GM19099 (cell line): ENCODE results near the gene TMEM192.

Experiments used
- POLR2A ChIP-seq: IDR thresholded peaks from 3 replicates; pipeline ENCODE4 v1.6.1; 2011; ENCODE audit warnings: low read depth; ENCODE audit not compliant: insufficient read length; ENCODE audit errors: extremely low read depth

Gene TMEM192

DNA sequence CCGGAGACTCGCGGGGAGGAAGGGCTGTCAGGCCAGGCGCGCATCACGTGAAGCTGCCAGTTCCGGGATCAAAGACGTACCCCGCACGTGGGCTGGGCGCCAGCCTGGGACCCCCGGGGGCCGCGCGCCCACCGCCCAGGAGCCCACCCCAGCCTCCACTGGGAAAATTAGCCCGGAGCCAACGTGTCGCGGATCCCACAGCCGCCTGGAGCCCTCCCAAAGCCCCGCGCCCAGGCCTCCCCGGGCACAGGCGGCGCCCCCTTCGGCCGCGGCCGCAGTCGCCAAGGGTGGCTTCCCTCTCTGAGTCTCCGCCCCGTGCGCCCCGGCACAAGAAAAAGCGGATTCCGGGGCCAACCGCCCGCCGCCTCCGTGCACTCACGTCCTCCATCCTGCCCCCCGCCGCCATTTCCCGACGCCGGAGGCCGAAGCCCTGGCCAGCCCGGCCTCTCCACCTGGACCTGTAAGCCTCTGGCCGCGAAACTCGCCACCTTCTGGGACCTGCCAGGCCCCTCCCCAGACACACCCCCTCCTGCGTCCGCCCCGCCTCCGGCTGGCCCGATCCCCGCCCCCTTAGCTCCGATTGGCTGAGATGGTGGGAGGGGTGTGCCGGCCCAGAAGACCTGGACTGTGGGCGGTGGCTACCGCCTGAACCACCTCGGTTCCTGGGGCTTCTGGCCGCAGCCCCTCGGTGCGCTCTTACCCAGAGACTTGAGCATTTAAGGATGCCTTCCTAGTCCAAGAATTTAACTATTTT, at the start of gene TMEM192:
TMEM192 (minus strand) TSS at position 493 of the 754 bp plus-strand sequence; CDS start at position 406, 87 bp downstream.
- TF ChIP-seq POLR2A = peak; percentile 74

DNA sequence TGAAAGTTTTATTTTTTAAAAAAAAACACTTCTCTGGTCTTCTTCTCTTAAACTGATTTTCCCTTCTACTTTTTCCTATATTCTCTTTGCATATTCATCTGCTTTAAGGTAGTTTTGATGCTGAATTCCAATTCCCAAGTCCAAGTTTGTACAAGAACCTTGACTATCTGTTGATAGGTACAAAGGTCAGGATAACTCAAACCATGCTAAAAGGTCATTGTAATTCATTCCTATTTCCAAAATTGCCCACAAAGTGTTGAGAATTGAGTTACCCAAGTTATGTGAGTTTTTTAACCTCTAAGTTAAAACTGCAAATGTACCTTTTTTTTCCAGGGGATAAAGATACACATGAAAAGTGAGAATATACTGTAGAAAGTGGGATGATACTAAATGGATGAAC, 46.1 kb upstream of the TMEM192 start:
- no peak for TF ChIP-seq POLR2A

DNA sequence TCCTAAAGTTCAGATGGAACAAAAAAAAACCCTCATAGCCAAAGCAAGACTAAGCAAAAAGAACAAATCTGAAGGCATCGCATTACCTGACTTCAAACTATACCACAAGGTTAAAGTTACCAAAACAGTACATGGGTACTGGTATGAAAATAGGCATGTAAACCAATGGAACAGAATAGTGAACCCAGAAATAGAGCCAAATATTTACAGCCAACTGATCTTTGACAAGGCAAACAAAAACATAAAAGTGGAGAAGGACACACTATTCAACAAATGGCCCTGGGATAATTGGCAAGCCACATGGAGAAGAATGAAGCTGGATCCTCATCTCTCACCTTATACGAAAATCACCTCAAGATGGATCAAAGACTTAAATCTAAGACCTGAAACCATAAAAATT, 44.2 kb upstream of the TMEM192 start:
- no peak for TF ChIP-seq POLR2A

DNA sequence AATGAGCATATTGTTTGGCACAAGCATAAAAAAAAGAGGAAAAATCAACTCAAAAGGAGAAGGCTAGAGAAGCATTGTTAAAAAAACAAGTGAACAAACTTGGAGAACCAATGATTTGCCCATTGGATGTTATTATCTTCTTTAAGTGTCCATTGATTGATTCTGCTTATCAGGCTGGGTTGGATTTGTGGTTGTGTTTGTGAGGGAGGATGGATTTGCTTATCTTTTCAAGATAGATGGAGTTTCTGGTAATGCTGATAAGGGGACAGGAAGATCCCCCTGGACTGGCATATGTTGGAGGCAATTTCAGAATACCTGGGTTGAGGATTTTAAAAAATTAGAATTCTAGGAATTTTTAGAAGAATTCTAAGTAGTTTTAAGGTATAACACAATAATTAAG, 41.8 kb upstream of the TMEM192 start:
- TF ChIP-seq POLR2A = no peak

DNA sequence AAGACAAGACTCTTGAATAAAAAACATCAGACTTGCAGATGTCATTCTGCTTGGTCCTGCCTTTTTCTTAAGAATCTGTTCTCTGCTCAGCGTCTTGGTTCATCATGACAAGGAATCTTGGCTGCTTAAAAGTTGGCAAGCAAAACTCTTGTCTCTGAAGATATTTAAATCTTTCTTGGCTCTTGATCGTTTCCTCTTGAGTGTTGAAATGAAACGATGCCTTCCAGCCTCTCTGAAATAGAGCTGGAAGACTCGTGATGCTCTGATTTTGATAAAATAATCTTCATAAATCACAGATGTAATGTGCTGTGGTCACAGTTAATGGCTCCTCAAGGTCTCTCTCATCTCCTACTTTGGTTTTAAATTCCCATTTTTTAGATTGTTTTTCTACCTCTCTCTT, 39.9 kb upstream of the TMEM192 start:
- TF ChIP-seq POLR2A = no peak

DNA sequence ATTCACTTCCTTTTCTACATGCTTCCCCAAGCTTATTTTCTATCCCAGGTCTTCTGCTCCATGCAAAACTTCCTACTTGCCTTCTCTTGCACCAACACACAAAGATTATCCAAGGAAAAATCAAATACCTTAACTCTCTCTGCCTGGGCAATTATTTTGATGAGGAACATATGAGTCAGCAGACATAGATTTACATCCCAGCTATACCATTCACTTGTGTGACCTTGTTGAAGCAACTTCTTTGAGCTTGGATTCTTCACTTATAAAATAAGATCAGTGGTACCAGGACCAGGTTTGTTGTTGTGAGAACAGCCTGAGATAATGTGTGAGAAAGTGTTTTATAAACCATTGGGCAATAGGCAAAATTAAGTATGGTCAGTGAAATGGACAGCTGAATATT, 39.1 kb upstream of the TMEM192 start:
- no peak for TF ChIP-seq POLR2A

DNA sequence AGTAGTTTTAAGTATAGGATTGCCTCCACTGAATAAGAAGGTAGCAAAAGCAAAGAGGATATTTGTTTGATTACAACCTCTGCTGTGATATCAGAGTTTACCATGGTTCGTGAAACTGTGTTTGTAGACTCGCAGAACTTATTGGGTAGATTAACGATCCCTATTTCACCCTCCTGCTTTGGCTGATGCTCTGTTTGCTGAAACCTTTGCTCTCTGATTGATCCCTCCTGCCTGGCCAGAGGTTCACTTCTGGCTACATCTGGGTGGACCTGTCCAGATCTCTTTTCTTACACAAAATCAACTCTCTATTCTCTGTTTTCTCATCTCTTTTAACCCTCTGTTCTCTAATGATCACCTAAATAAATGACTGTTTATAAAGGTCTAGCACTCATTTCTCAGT, 37.9 kb upstream of the TMEM192 start:
- no peak for TF ChIP-seq POLR2A

DNA sequence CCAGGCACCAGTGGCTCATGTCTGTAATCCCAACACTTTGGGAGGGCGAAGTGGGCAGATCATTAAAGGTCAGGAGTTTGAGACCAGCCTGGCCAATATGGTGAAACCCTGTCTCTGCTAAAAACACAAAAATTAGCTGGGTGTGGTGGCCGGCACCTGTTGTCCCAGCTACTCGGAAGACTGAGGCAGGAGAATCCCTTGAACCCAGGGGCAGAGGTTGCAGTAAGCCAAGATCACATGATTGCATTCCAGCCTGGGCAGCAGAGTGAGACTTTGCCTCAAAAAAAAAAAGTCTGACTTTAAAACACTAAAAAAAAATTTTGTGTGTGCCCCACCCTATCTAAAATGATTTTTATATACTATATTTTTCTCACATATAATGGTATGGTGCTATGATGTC, 26.2 kb upstream of the TMEM192 start:
- no peak for TF ChIP-seq POLR2A

DNA sequence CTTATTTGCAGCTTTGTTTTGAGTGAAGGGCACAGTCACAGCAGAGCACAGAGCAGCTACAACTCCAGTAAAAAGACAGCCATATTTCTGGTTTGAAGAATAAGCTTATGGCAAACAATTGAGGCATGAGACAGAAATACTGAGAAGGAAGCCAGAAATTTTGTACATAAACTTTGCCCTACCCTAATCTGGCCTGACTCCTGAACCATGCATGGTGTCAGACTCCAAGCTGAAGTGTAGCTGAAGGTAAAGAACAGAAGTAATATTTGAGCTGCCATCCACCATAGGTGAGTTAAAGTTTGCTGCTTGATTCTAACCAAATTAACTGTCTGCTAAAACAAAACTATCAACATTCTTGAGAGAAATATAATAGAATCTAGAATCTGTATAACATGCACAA, 24.5 kb upstream of the TMEM192 start:
- TF ChIP-seq POLR2A = no peak

DNA sequence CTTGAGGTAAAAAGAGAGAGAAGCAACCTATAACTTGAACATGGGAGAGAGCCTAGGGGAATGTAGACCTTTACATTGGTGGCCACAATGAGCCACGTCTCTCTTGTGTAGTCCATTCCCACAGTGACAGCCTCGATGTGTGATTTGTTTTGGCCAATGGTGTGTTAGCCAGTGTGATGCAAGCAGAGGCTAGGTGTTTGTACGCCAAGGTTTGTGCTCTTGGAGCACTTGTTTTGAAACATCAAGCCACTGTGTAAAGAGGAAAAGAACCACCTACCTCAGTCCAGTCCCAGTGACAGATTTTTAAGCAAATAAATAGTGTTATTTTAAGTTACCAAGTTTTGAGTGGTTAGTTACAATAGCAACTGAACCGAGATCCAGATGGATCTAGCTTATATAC, 23.9 kb upstream of the TMEM192 start:
- TF ChIP-seq POLR2A = no peak

DNA sequence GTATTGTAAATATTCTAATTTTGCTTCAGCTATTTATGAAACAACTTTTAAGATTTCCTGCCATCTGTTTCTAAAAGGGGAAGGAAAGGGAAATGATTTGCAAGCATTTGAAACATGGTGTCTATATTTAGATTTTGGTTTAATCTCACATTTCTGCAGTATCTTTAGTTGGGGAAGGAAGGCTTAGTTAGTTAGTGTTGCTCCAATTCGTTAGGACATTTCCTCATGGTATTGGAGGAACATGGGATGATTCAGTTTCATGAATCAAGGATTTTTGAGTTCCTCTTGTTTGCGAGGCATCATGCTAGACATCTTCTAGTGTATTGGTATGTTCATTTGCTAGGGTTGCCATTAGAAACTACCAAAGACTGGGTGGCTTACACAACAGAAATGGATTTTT, 20.5 kb upstream of the TMEM192 start:
- TF ChIP-seq POLR2A = no peak

DNA sequence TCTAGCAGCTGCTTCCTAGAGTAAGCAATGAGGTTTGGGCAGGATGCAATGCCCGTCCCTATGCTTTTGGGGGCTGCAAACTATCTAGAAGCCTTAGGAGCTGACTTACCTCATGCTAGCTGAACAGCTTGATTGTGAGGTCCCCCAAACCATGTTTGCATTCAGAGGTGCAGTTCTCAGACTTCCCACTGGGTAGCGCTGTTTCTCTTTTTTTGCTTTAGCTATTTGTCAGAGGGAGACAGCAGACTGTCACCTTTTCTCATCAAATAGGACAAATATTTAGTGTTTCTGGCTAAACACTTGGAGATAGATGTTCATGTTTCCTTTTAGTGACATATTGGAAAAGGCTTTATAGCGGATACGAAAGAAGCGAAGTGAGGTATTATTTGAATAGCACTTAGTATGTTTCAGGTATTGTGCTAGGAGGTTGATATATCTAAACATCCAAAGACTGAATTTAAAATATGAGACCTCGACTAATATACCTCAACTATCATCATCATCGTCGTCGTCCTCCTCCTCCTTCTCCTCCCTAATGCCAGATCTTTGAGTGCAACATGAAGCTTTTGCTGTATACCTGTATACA, 18.7 kb upstream of the TMEM192 start:
- no peak for TF ChIP-seq POLR2A

DNA sequence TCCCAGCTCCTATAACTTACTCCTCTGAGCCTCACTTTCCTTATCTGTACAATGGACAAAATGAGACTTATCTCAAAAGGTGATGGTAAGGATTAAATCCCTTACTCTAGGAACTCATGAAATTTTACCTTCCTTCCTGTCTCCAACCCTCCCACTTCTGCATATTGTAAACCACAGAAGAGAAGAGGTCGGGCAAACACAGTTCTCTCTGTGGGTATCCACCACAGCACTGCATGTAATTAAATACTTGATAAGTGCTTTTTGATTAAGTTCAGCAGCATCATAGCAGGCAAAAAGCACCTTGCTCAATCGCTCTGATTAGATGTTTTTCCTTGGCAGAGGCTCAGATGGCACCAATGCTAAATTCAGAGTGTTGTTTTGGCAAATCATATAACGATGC, 17.3 kb upstream of the TMEM192 start:
- TF ChIP-seq POLR2A = no peak

DNA sequence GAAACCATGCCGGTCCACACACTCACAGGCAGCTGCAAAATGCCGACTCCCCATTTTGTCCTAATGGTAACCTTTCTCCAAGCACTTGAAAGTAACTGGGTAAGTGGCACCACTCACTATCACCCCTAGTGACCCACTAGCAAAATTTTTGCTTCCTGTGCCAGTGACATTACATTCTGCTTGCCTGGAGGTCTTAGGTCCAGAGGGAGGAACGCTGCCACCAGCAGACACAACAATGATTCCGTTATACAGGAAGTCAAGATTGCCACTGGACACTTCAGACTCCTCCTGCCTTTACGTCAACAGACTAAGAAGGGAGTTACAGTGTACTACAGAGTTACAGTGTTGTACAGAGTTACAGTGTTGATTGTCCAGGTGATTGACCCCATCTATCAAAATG, 11.8 kb upstream of the TMEM192 start:
- TF ChIP-seq POLR2A = no peak

DNA sequence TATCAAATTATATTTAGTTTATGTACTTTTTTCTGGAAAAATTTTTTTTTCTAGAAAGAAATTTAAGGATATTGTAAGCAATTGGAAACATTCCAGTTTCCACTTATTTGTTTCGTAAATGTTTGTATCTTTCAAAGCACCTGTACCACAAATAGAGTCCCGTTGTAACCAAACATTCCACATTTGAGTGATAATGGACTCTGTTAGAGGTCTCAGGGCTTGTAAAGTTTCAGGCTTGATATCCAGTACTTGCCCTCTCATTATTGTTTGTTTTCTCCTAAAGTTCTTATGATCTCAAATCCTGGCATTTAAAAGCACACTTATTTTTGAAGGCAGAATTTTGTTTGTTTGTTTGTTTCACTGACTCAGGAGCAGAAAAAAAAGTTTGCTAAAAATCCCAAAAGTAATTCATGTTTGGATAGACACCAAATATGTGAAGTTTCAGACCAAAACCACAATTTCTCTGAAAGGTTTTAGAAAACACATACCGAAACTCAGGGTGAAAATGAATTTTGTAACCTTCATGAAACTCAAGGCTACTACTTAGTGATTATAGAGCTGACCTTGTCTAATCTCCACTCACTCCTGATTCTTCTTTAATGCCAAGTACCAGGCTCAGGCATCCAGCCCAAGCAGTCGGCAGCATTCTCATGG, 5.7 kb upstream of the TMEM192 start:
- no peak for TF ChIP-seq POLR2A

DNA sequence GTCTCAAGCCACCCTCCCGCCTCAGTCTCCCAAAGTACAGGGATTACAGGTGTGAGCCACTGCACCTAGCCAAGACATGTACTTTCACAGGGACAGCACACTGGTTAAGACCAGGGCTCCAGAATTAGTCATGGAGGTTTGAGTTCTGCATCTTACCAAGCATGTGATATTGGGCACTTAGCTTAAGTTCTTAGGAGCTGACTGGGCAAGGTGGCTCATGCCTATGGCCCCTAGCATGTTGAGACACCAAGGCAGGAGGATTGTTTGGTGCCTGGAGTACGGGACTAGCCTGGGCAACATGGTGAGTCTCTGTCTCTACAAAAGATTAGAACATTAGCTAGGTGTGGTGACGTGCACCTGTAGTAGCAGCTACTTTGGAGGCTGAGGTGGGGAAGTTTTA, 2.6 kb upstream of the TMEM192 start:
- no peak for TF ChIP-seq POLR2A
